GM21423 (cell line): Measurements from ENCODE around the gene CRHR2.

Source experiments
- ATAC-seq: cut with Tn5 transposase; IDR thresholded peaks from one replicate; pipeline ENCODE4 v1.9.1; 2021; ENCODE audit warnings: mild to moderate bottlenecking, moderate library complexity; ENCODE audit not compliant: unreplicated experiment

CRHR2 gene

GRCh38 chr7:30707391-30708357 lies 25.4 kb upstream of the CRHR2 start:
- no peak for ATAC-seq

- ATAC-seq = no peak
Measured at GRCh38 chr7:30706908-30707307, 24.7 kb upstream of the CRHR2 start.

DNA sequence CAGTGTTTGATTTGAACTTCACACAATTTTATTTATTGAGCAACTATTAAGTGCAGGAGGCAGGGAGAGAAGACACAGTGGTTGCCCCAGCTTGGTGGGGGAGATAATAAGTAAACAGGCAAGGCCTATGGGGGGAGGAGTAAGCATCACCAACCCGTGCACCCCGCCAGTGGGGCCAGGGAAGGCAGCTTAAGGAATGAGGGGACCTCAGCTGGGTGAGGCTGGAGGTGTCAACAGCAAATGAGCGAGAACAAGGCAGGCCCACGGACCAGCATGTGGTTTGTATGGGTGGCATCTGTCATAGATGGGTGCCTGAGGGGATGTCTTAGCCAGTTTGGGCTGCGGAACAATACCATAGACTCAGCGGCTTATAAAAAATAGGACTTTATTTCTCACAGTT lies 24.1 kb upstream of the CRHR2 start:
- ATAC-seq = no peak

DNA sequence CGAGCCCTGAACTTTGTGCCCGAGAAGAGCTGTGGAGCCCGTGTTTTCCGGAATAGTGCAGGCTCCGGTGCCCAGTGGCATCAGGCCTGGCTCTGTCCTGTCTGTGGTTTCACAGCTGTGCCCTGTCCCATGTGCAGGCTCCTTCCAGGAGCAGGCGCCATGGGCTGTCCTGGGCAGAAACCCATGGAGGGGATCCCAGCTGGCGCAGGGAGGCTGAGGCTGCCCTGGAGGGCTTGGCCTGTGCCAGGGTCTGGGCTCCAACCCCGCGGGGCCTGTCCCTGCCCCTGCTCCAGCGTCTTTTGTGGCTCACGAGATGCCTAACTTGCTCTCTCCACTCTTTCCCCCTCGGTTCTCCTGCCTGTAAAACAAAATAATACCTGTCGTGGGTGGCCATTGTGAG lies 23.3 kb upstream of the CRHR2 start:
- ATAC-seq = no peak

DNA sequence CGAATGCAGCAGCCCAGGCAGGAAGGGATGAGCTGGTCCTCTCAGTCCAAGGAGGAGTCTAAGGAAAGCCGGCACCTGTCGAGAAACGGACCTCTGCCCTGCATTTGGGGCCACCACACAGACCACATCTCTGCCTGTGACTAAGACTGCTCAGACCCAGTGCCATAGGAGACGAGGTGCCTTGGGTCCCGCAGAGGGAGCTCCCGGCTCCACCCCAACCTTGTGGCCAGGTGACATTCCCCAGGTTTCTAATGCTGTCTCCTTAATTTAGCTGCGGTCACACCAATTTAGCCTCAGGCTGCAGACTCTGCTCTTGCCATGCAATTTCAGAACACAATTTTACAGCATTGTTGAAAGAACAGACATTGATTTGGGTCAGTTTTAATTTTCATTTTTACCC lies 22.8 kb upstream of the CRHR2 start:
- no peak for ATAC-seq

- ATAC-seq = no peak
Measured at GRCh38 chr7:30703756-30704155, 21.5 kb upstream of the CRHR2 start.

- no peak for ATAC-seq
Measured at GRCh38 chr7:30702200-30702599, 19.9 kb upstream of the CRHR2 start.

- ATAC-seq = no peak
Measured at GRCh38 chr7:30700941-30701340, 18.7 kb upstream of the CRHR2 start.

DNA sequence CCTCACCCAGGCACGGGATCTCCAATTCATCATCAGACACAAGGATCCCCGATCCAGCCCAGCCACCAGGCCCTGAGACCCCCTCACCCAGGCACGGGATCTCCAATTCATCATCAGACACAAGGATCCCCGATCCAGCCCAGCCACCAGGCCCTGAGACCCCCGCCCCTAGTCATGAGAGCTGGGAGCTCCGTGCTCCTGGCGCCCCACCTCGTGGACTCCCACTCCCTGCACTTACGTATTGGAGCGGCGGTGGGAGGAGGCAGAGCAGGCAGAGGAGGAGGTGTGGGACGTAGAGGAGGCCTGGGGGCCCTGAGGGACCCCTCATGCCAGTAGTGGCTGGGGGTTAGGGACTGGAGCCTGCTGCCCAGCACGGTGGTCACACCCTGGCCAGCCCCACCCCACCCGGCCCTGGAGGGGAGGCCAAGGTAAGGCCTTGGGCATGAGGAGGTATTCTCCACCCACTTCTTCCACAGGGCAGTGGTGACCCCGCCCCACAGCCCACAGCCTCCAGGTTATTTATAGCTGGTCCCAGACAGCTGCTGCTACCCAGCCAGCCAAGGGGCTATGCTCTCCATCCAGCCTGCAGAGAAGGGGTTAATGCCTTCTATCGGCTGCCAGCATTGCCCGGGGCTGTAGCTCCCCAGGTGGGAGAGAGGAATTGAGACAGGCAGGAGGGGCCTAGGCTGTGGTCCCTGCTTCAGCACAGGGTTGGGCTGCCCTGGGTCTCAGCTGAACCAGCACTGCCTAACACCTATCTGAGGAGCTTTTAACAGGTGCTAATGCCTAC lies 17.6 kb upstream of the CRHR2 start:
- ATAC-seq = no peak

GRCh38 chr7:30698481-30698880 lies 16.2 kb upstream of the CRHR2 start:
- no peak for ATAC-seq

DNA sequence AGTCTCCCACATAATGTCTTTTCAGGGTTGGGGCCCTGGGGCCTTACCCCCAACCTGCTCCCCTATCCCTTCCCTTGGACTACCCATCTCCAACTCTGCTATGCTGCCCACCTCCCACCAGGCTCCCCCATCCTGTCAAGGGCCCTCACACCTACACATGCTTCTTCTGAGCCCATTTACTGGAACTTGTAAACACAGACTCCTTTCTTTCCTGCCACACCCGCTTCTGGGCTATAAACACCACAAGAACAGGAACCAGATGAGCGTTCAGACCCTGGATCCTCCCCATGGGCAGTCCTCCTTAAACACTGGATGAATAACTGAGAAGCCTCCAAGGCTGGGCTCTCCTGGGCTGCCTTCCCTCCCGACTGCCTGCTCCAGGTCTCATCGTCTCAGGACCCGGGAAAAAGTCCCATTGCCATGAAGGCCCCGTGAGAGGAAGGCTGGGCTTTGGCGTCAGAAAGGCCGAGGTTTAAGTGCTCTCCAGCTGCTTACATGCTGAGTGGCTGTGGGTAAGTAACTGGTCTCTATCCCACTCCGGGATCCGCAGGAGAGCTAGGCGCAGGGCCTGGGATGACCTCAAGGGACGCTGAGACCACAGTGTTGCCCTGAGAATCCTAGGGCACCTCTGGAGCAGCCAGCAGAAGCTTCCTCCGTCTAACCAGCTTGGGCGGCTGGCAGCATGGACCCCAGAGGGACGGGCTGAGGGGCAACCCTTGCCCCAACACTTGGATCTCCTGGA lies 15.6 kb upstream of the CRHR2 start:
- ATAC-seq = no peak

DNA sequence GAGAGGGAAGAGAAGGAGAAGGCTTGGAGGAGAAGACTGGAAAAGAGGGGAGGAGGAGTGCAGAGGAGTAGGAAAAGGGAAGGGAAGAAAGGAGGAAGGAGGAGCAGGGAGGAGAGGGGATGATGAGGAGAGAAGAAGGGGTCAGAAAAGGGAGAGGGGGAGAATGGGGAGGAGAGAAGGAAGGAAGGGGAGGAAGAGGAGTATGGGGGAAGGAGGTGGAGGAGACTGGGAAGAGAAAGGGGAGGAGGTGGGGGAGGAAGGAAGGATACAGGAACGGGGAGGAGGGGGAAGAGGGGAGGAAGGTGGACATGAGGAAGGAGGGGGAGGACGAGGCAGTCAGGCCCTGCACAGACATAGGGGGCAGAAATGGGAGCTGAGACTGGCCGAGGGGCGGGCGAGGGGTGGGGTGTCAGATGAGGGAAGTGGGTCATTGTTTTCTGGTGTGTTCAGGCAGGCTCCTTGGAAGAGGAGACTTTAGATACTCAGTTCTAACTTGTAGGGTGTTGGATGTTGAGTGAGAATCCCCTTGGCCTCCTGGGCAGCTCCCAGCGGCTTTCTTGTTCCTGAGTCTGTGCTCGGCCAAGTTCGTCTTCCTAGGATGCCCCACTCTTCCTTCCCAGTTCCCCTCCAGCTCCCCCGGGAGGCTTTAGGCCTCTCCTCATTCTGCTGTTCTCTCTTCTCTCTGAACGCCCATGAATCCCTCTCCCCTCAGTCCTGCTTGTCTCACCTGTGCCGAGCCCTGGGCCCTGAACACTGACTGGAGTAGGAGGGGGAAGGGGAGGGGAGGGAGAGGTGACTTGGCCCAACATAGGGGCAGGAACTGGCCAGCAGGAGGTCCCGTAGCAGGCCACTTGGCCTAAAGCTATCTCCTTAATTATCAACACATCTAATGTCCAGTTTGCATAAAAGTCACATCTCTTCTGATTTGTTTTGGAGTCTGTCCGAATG lies 12.8 kb upstream of the CRHR2 start:
- ATAC-seq = no peak

- ATAC-seq = no peak
Measured at GRCh38 chr7:30694218-30694745, 12.0 kb upstream of the CRHR2 start.

GRCh38 chr7:30692882-30693281 lies 10.6 kb upstream of the CRHR2 start:
- ATAC-seq = no peak

GRCh38 chr7:30692438-30692837 lies 10.2 kb upstream of the CRHR2 start:
- ATAC-seq = no peak

DNA sequence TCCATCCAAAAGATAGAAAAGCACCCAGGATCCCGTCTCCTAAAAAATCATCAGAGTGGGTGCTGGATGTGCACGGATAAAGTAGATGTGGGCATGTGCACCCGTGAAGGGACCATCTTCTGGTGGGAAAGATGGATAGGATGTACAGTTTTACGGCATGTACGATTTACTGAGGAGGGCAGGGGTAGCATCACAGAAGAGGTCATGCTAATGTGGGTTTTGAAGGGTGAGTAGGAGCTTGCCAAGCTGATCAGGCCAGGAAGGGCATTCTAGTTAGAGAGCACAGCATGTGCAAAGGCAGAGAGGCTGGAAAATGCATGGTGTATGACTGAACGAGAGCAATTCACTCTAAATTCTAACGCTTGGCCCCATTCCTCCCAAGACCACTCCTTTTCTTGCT lies 7.8 kb upstream of the CRHR2 start:
- no peak for ATAC-seq

DNA sequence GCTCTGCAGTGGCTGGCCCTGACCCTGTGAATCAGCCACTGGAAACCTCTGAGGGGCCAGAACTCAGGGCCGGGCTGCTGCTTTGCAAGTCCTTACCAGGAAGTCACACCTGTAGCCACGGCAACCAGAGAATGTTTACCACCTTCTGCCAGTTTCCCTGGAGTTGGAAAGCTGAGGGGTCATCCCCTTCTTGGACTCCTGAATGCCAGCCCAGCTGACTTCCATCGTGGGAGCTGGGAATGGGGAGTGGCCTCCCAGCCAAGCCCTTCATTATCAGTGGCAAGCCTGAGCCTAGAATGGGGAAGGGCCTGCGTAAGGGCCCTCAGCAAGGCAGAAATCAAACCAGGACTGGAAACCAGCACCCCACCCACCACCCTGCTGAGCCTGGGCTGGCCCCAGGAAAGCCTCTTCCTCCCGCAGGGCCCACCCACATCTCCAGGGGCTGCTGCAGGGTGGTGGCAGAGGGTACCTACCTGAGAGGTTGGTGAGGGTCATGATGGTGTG lies 6.5 kb upstream of the CRHR2 start:
- no peak for ATAC-seq

- ATAC-seq = no peak
Measured at GRCh38 chr7:30687604-30688003, 5.3 kb upstream of the CRHR2 start.

DNA sequence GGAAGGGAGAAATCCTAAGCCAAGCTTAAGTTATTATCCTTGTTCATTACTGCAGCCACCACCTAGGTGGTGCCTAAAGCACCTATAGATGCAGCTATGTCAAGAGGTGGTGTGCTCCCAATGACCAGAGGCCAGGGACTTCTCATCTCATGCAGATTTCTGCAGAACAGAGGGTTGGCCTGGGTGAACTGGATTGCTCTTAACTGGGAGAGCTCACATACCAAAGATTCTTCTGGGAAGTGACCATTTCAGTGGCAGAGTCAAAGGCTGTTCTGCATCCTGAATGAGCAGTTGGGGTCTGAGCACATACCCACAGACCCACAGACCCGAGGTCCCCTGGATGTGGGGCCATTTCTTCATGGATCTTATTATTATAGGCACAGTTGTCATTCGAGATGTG lies 2.1 kb upstream of the CRHR2 start:
- no peak for ATAC-seq

DNA sequence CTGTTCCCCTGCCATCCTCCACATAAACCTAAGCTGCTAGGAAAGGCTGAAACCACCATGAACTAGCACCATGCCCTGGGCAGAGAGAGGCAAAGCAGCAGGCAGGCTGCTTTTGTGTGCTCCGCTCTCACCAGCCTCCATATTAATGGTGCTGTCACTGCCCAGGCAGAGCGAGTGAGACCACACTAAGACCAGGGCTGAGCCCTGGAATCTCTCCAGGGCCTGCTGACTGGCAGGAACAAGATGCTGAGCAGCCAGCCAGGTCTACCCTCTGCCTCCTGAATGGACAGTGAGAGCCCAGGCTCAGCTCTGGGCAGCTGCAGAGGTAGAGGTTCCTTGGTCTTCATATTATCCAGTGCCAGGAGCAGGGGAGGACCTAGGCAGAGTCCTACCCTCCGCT lies 1.6 kb upstream of the CRHR2 start:
- ATAC-seq = no peak
